Measurements from ENCODE around the gene PACSIN2.

Gene PACSIN2

GRCh38 chr22:42906605-42907348, 108.2 kb downstream of the PACSIN2 start:
- Histone ChIP-seq H2AFZ (ENCODE audit: low read depth, low read length, severe bottlenecking) (no peak overlapping the region), H3K79me2 (ENCODE audit: insufficient read depth, low read length) (no peaks in the 10 kb centered on the region), H3K9ac (ENCODE audit: low read length) (no peak overlapping the region), H3K9me3 (ENCODE audit: insufficient read depth, low read length) (no peaks in the 10 kb centered on the region), H3K4me2 (ENCODE audit: low read depth, low read length, poor library complexity, severe bottlenecking) (no peak overlapping the region), H3F3A (ENCODE audit: insufficient read depth) (no peaks in the 10 kb centered on the region), H3K27ac (ENCODE audit: low read depth, low read length) (no peak overlapping the region), H3K27me3 (ENCODE audit: low read length) (no peaks in the 10 kb centered on the region), H3K9me2 (replicated peaks; ENCODE audit: insufficient read depth, low read length) (no peaks in the 10 kb centered on the region), H3K36me3 (ENCODE audit: low read length) (no peaks in the 10 kb centered on the region), H4K20me1 (ENCODE audit: low read depth, low read length) (no peaks in the 10 kb centered on the region), H3K4me3 (ENCODE audit: insufficient read depth, low read length, poor library complexity, severe bottlenecking) (no peak overlapping the region)
- TF ChIP-seq EZH2phosphoT487 (conservative IDR thresholded peaks at IDR 0.05; ENCODE audit: low read length) (no peak), CTCF (IDR thresholded peaks at IDR 0.05; ENCODE audit: insufficient read depth, low read length, poor library complexity, severe bottlenecking) (no peak)

- TF ChIP-seq CTCF (IDR thresholded peaks at IDR 0.05; ENCODE audit: insufficient read depth, low read length, poor library complexity, severe bottlenecking) (no peak), EZH2phosphoT487 (conservative IDR thresholded peaks at IDR 0.05; ENCODE audit: low read length) (no peak)
- Histone ChIP-seq H3K36me3 (ENCODE audit: low read length) (no peaks in the 10 kb centered on the region), H3K79me2 (ENCODE audit: insufficient read depth, low read length) (no peaks in the 10 kb centered on the region), H3K27me3 (ENCODE audit: low read length) (no peaks in the 10 kb centered on the region), H4K20me1 (ENCODE audit: low read depth, low read length) (no peaks in the 10 kb centered on the region), H2AFZ (ENCODE audit: low read depth, low read length, severe bottlenecking) (no peak overlapping the region), H3K9me2 (replicated peaks; ENCODE audit: insufficient read depth, low read length) (no peaks in the 10 kb centered on the region), H3K4me3 (ENCODE audit: insufficient read depth, low read length, poor library complexity, severe bottlenecking) (no peak overlapping the region), H3K4me2 (ENCODE audit: low read depth, low read length, poor library complexity, severe bottlenecking) (no peak overlapping the region), H3K9me3 (ENCODE audit: insufficient read depth, low read length) (no peaks in the 10 kb centered on the region), H3K9ac (ENCODE audit: low read length) (no peak overlapping the region), H3F3A (ENCODE audit: insufficient read depth) (no peaks in the 10 kb centered on the region), H3K27ac (ENCODE audit: low read depth, low read length) (no peak overlapping the region)
These were observed 109.2 kb downstream of the PACSIN2 start for GRCh38 chr22:42905702-42906183.

GRCh38 chr22:42905217-42905616, 109.7 kb downstream of the PACSIN2 start:
- Histone ChIP-seq H3K36me3 (ENCODE audit: low read length) (no peaks in the 10 kb centered on the region), H3K27ac (ENCODE audit: low read depth, low read length) (no peak overlapping the region), H4K20me1 (ENCODE audit: low read depth, low read length) (no peaks in the 10 kb centered on the region), H3K4me2 (ENCODE audit: low read depth, low read length, poor library complexity, severe bottlenecking) (no peak overlapping the region), H3K9ac (ENCODE audit: low read length) (no peak overlapping the region), H3F3A (ENCODE audit: insufficient read depth) (no peaks in the 10 kb centered on the region), H3K27me3 (ENCODE audit: low read length) (no peaks in the 10 kb centered on the region), H3K79me2 (ENCODE audit: insufficient read depth, low read length) (no peaks in the 10 kb centered on the region), H3K4me3 (ENCODE audit: insufficient read depth, low read length, poor library complexity, severe bottlenecking) (no peak overlapping the region), H2AFZ (ENCODE audit: low read depth, low read length, severe bottlenecking) (no peak overlapping the region), H3K9me3 (ENCODE audit: insufficient read depth, low read length) (no peaks in the 10 kb centered on the region), H3K9me2 (replicated peaks; ENCODE audit: insufficient read depth, low read length) (no peaks in the 10 kb centered on the region)
- TF ChIP-seq EZH2phosphoT487 (conservative IDR thresholded peaks at IDR 0.05; ENCODE audit: low read length) (no peak), CTCF (IDR thresholded peaks at IDR 0.05; ENCODE audit: insufficient read depth, low read length, poor library complexity, severe bottlenecking) (no peak)
